ENCODE data around the gene TMEM132C.

- no peak for TF ChIP-seq POLR2A (IDR thresholded peaks at IDR 0.05)
- TF ChIP-seq CTCF (IDR thresholded peaks at IDR 0.05) = no peak
Measured at GRCh38 chr12:128521981-128522380, 255.0 kb downstream of the TMEM132C start.

Data from right lobe of liver (tissue), 4 donors.